Heart left ventricle (tissue), 13 donors: ENCODE data around the gene GGA2.

Experiments used
- POLR2A ChIP-seq, 2 donors: fragments of 450-650 bp; IDR thresholded peaks; one replicate each; pipeline ENCODE4 v1.6.1; 2017; ENCODE audit warnings: antibody characterized with exemption in 2 of 2, mild to moderate bottlenecking in 2 of 2, moderate library complexity in 2 of 2
- TF ChIP-seq, protein P1 (sequence below), 12 donors: fragments of 200-600 bp; sonication (generic) in 4 of 12; IDR thresholded peaks; one replicate each; pipeline versions ENCODE4 v1.5.0 to v1.8.0; 2018 to 2022; ENCODE audit warnings: antibody characterized with exemption in 12 of 12, mild to moderate bottlenecking in 5 of 12
- donor health status: ischemic (EF 13 %, LVEDD 7.1; RV severe dilation, severe dysfunction).
- donor health status: DM: no; HTN: yes; CAD: no.
- donor health status: DM: no; HTN: no; CAD: no.
- donor health status: ischemic (EF 25% LVEDD 6.9; RV normal size, moderate dysfunction).
- donor health status: ischemic (EF 25% LVEDD 5.7; RV mildly dilated, moderate dysfunction).
- donor health status: ischemic (EF 35%, LVEDD 5.7; RV mildly dilated, moderate dysfunction).
- donor health status: nonischemic (EF 11% LVEDD 7.7; RV severe dilation, severe dysfunction).
- donor health status: DM: yes; HTN: yes; CAD: no.
- donor health status: PGD.
- donor health status: ischemic (EF 29% LVEDD 5.4; RV normal size, mild dysfunction).
- donor health status: nonischemic (EF 23%, LVEDD 6.1; RV moderate dilation, normal function).

DNA sequence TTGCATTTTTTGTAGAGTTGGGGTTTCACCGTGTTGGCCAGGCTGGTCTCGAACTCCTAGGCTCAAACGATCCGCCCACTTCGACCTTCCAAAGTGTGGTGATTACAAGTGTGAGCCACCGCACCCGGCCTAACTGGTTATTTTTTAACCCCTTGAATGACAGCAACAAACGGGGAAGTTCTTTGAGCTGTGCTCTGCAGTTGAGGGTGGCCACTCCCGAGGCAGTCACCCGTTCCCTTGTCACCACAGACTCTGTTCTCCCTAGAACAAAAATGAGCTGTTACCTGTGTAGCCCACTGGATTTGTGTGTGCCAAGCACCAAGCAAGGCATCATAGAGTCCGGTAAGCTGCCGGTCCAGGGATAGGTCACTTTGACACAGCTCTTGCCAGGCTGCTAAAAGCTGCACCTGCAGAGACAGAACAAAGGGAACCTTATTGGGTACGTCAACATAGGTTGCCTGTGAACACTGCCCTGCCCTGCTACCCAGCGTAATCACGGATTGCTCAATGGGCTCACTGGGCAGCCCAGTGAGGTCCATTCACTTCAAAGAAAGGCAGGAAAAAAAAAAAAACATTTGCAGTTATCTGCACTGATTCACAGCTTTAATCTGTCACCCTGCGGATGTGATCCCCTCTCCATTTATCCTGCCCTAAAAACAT lies 76.9 kb downstream of the GGA2 start:
- TF ChIP-seq, protein P1, sequence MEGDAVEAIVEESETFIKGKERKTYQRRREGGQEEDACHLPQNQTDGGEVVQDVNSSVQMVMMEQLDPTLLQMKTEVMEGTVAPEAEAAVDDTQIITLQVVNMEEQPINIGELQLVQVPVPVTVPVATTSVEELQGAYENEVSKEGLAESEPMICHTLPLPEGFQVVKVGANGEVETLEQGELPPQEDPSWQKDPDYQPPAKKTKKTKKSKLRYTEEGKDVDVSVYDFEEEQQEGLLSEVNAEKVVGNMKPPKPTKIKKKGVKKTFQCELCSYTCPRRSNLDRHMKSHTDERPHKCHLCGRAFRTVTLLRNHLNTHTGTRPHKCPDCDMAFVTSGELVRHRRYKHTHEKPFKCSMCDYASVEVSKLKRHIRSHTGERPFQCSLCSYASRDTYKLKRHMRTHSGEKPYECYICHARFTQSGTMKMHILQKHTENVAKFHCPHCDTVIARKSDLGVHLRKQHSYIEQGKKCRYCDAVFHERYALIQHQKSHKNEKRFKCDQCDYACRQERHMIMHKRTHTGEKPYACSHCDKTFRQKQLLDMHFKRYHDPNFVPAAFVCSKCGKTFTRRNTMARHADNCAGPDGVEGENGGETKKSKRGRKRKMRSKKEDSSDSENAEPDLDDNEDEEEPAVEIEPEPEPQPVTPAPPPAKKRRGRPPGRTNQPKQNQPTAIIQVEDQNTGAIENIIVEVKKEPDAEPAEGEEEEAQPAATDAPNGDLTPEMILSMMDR (IDR thresholded peaks at IDR 0.05) = no peak
- no peak for TF ChIP-seq POLR2A (IDR thresholded peaks at IDR 0.05)
